Measurements from ENCODE around the gene ENOX2. TPM values are rescaled to one million over a fixed set of nuclear protein-coding genes. Genes with fewer than 3 reads are reported as not detected.

ENOX2 gene
- total RNA-seq, 1 experiment from 2014 or later, result 12.9 TPM

DNA sequence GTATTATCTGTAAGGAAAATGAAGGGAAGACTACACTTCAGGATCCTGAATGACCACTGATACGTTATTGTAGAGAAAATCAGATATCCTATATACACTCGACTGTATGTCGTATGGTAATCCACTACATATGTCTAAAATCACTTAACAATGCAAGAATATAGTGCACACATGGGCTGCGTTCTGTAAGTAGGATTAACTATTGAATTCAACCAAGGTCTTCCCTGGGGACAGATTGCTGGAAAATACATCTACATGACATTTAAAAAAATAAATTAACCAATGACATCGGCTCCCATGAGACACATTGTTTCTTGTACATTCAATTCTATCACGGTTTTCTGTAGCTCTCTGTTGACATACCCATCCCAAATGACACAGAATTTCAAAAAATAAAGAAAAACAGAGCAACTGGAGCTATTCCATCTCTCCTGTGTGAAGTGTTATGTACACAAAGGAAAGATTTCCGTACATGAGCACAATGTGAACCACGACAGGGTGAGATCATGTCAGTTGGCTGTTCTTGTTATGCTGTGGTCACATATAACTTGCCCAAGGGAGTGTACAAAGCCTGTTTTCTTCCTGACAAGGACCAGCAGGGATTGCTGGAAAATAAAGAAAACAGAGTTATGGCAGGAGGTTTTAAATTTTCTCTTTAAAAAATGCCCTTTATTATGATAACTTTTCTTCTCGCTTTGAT lies 6.1 kb downstream of the ENOX2 start:
- H3K36me3 ChIP-seq (ENCODE audit: control insufficient read depth in 1 of 2, insufficient read depth in 2 of 2, low read length in 2 of 2), result no peaks in the 10 kb centered on the region
- DNase-seq (ENCODE audit: low read depth, low spot score) (no peak), ATAC-seq (no peak)
- H3K4me1 ChIP-seq (ENCODE audit: control insufficient read depth in 1 of 2, insufficient read depth in 2 of 2, low read length in 2 of 2), result no peaks in the 10 kb centered on the region; a peak in 1 of 4 replicates
- ChIA-PET POLR2A (no interaction called here), RAD21 (ENCODE audit: low non-redundant PET in 1 of 2, low total read pairs in 2 of 2, uncharacterized antibody in 2 of 2, unreplicated experiment in 2 of 2) (no interaction called here), CTCF (no interaction called here)
- BruUV-seq (replicated peaks), result no TSS peak
- no peak overlapping the region for H3K4me3 ChIP-seq (replicated peaks in 1 of 2; ENCODE audit: low read depth in 1 of 2, low read length in 2 of 2)
- no peak overlapping the region for H3K27ac ChIP-seq (ENCODE audit: low read depth, low read length)
- no peak overlapping the region for H3K4me2 ChIP-seq (ENCODE audit: low read length)
- no peaks in the 10 kb centered on the region for H3K9me2 ChIP-seq (ENCODE audit: insufficient read depth)
- no peak overlapping the region for H3K9ac ChIP-seq (ENCODE audit: low read length)
- no peaks in the 10 kb centered on the region for H3K27me3 ChIP-seq (ENCODE audit: insufficient read depth, low read length)
- TF ChIP-seq ELF1 (IDR thresholded peaks at IDR 0.05; ENCODE audit: borderline replicate concordance, low read depth) (no peak), SIN3A (IDR thresholded peaks at IDR 0.05; ENCODE audit: low read depth) (no peak), ATF3 (IDR thresholded peaks at IDR 0.05) (no peak), CTCF (IDR thresholded peaks at IDR 0.05 in 2 of 3, conservative IDR thresholded peaks at IDR 0.05 in 1 of 3; ENCODE audit: borderline replicate concordance in 1 of 3, insufficient read depth in 1 of 3, low read depth in 2 of 3, low read length in 2 of 3) (no peak), CBX3 (IDR thresholded peaks at IDR 0.05; ENCODE audit: low read depth) (no peak), JUND (IDR thresholded peaks at IDR 0.05) (no peak), POLR2A (IDR thresholded peaks at IDR 0.05; ENCODE audit: borderline replicate concordance, extremely low read depth, insufficient read depth, insufficient read length) (no peak), SRF (IDR thresholded peaks at IDR 0.05; ENCODE audit: low read depth) (no peak), EGR1 (IDR thresholded peaks at IDR 0.05; ENCODE audit: low read depth) (no peak), YY1 (IDR thresholded peaks at IDR 0.05; ENCODE audit: extremely low read depth, insufficient replicate concordance, low read depth, low read length) (no peak), ZNF274 (IDR thresholded peaks at IDR 0.05; ENCODE audit: low read depth, low read length) (no peak), FOSL1 (IDR thresholded peaks at IDR 0.05; ENCODE audit: low read depth) (no peak)
- TF ChIP-seq, protein P1, sequence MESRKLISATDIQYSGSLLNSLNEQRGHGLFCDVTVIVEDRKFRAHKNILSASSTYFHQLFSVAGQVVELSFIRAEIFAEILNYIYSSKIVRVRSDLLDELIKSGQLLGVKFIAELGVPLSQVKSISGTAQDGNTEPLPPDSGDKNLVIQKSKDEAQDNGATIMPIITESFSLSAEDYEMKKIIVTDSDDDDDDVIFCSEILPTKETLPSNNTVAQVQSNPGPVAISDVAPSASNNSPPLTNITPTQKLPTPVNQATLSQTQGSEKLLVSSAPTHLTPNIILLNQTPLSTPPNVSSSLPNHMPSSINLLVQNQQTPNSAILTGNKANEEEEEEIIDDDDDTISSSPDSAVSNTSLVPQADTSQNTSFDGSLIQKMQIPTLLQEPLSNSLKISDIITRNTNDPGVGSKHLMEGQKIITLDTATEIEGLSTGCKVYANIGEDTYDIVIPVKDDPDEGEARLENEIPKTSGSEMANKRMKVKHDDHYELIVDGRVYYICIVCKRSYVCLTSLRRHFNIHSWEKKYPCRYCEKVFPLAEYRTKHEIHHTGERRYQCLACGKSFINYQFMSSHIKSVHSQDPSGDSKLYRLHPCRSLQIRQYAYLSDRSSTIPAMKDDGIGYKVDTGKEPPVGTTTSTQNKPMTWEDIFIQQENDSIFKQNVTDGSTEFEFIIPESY (IDR thresholded peaks at IDR 0.05; ENCODE audit: extremely low read depth, insufficient replicate concordance, low read length), result no peak
- TF ChIP-seq, protein P2, sequence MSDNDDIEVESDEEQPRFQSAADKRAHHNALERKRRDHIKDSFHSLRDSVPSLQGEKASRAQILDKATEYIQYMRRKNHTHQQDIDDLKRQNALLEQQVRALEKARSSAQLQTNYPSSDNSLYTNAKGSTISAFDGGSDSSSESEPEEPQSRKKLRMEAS (IDR thresholded peaks at IDR 0.05), result no peak
- TF ChIP-seq, protein P3, sequence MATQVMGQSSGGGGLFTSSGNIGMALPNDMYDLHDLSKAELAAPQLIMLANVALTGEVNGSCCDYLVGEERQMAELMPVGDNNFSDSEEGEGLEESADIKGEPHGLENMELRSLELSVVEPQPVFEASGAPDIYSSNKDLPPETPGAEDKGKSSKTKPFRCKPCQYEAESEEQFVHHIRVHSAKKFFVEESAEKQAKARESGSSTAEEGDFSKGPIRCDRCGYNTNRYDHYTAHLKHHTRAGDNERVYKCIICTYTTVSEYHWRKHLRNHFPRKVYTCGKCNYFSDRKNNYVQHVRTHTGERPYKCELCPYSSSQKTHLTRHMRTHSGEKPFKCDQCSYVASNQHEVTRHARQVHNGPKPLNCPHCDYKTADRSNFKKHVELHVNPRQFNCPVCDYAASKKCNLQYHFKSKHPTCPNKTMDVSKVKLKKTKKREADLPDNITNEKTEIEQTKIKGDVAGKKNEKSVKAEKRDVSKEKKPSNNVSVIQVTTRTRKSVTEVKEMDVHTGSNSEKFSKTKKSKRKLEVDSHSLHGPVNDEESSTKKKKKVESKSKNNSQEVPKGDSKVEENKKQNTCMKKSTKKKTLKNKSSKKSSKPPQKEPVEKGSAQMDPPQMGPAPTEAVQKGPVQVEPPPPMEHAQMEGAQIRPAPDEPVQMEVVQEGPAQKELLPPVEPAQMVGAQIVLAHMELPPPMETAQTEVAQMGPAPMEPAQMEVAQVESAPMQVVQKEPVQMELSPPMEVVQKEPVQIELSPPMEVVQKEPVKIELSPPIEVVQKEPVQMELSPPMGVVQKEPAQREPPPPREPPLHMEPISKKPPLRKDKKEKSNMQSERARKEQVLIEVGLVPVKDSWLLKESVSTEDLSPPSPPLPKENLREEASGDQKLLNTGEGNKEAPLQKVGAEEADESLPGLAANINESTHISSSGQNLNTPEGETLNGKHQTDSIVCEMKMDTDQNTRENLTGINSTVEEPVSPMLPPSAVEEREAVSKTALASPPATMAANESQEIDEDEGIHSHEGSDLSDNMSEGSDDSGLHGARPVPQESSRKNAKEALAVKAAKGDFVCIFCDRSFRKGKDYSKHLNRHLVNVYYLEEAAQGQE (IDR thresholded peaks at IDR 0.05; ENCODE audit: low read depth), result no peak
- H3K79me2 ChIP-seq (ENCODE audit: insufficient read depth, low read length), result no peaks in the 10 kb centered on the region
- no peak overlapping the region for H2AFZ ChIP-seq (ENCODE audit: low read depth, low read length, poor library complexity, severe bottlenecking)
- intact Hi-C loops (cut with micrococcal nuclease), result no loop called here
- H4K20me1 ChIP-seq (ENCODE audit: insufficient read depth), result no peaks in the 10 kb centered on the region
- no peaks in the 10 kb centered on the region for H3K9me3 ChIP-seq (ENCODE audit: control insufficient read depth in 1 of 2, insufficient read depth in 1 of 2, low read depth in 1 of 2, low read length in 2 of 2)

All from HCT116 (cell line).